Measurements from ENCODE around the gene SSBP4. TPM values are rescaled to one million over a fixed set of nuclear protein-coding genes. Genes with fewer than 3 reads are reported as not detected.

SSBP4 gene
- total RNA-seq, 2 experiments from 2014 or later: 198 to 204 TPM

- no peaks in the 10 kb centered on the region for H3K9me3 Mint-ChIP-seq (ENCODE audit: insufficient read depth)
- H3K27me3 Mint-ChIP-seq (ENCODE audit: low read depth): no peaks in the 10 kb centered on the region
- H3K4me3 Mint-ChIP-seq: peak overlapping the region; percentile 67
- peaks cover 23% of the 10 kb centered on the region for H3K36me3 Mint-ChIP-seq (ENCODE audit: low read depth)
- POLR2A ChIA-PET: no interaction called here
- H3K27ac Mint-ChIP-seq: peak overlapping the region; percentile 88
- DNase-seq (peak; percentile 65), ATAC-seq (peak; percentile 16)
- CTCF ChIA-PET: interaction anchor here (1.5 to 2.2 kb wide), 2 partner anchors 10 to 40 kb away, joined by 3 to 10 read pairs; partner anchors contain the start of gene SSBP4
- peaks cover 68% of the 10 kb centered on the region for H3K4me1 Mint-ChIP-seq (ENCODE audit: low read depth)
These were observed 10.7 kb downstream of the SSBP4 start for GRCh38 chr19:18429717-18430416.

GRCh38 chr19:18430417-18431144 lies 11.4 kb downstream of the SSBP4 start:
- H3K4me1 Mint-ChIP-seq (ENCODE audit: low read depth): peaks cover 63% of the 10 kb centered on the region

GRCh38 chr19:18431351-18432197 lies 12.4 kb downstream of the SSBP4 start:
- POLR2A ChIA-PET: interaction anchor here (0.9 kb wide), 1 partner anchor 13 kb away, joined by 3 read pairs; the partner anchor contains the start of gene SSBP4
- no peaks in the 10 kb centered on the region for H3K27me3 Mint-ChIP-seq (ENCODE audit: low read depth)
- H3K4me3 Mint-ChIP-seq: no peak overlapping the region
- peaks cover 27% of the 10 kb centered on the region for H3K36me3 Mint-ChIP-seq (ENCODE audit: low read depth)
- no peak for ATAC-seq
- peaks cover 65% of the 10 kb centered on the region for H3K4me1 Mint-ChIP-seq (ENCODE audit: low read depth)
- DNase-seq: no peak
- H3K27ac Mint-ChIP-seq: no peak overlapping the region
- H3K9me3 Mint-ChIP-seq (ENCODE audit: insufficient read depth): no peaks in the 10 kb centered on the region
- CTCF ChIA-PET: interaction anchor here (1.4 kb wide), 1 partner anchor 157 kb away, joined by 4 read pairs; no protein-coding TSS in a partner anchor

More at GRCh38 chr19:18430417-18431144, 11.4 kb downstream of the SSBP4 start:
- H3K9me3 Mint-ChIP-seq (ENCODE audit: insufficient read depth): no peaks in the 10 kb centered on the region
- peak overlapping the region; percentile 62 for H3K4me3 Mint-ChIP-seq
- H3K27me3 Mint-ChIP-seq (ENCODE audit: low read depth): no peaks in the 10 kb centered on the region
- ChIA-PET CTCF (no interaction called here), POLR2A (no interaction called here)
- H3K36me3 Mint-ChIP-seq (ENCODE audit: low read depth): peaks cover 23% of the 10 kb centered on the region
- ATAC-seq (no peak), DNase-seq (no peak)
- H3K27ac Mint-ChIP-seq: peak overlapping the region; percentile 88

- POLR2A ChIA-PET: no interaction called here
- no peak for DNase-seq
- Mint-ChIP-seq H3K27me3 (ENCODE audit: low read depth) (no peaks in the 10 kb centered on the region), H3K27ac (no peak overlapping the region), H3K36me3 (ENCODE audit: low read depth) (peaks cover 27% of the 10 kb centered on the region), H3K9me3 (ENCODE audit: insufficient read depth) (no peaks in the 10 kb centered on the region), H3K4me1 (ENCODE audit: low read depth) (peaks cover 63% of the 10 kb centered on the region), H3K4me3 (no peak overlapping the region)
- CTCF ChIA-PET: interaction anchor here (1.3 to 1.4 kb wide), 2 partner anchors 44 to 156 kb away, joined by 3 to 4 read pairs; no protein-coding TSS in a partner anchor
- no peak for ATAC-seq
These were observed 13.2 kb downstream of the SSBP4 start for GRCh38 chr19:18432275-18433014.

GRCh38 chr19:18433015-18433691 lies 14.0 kb downstream of the SSBP4 start:
- ChIA-PET POLR2A (no interaction called here), CTCF (interaction anchor here (1.0 to 1.4 kb wide), 3 partner anchors 45 to 155 kb away, joined by 3 to 4 read pairs (median 3); no protein-coding TSS in a partner anchor)
- Mint-ChIP-seq H3K27ac (no peak overlapping the region), H3K9me3 (ENCODE audit: insufficient read depth) (no peaks in the 10 kb centered on the region), H3K4me3 (no peak overlapping the region), H3K4me1 (ENCODE audit: low read depth) (peaks cover 58% of the 10 kb centered on the region), H3K27me3 (ENCODE audit: low read depth) (no peaks in the 10 kb centered on the region), H3K36me3 (ENCODE audit: low read depth) (peaks cover 27% of the 10 kb centered on the region)
- DNase-seq: no peak
- no peak for ATAC-seq

- no peaks in the 10 kb centered on the region for H3K9me3 Mint-ChIP-seq (ENCODE audit: insufficient read depth)
- POLR2A ChIA-PET: no interaction called here
- DNase-seq (no peak), ATAC-seq (no peak)
- H3K27ac Mint-ChIP-seq: peak overlapping the region; percentile 20
- peak overlapping the region; percentile 50 for H3K4me3 Mint-ChIP-seq
- H3K27me3 Mint-ChIP-seq (ENCODE audit: low read depth): no peaks in the 10 kb centered on the region
- peaks cover 53% of the 10 kb centered on the region for H3K4me1 Mint-ChIP-seq (ENCODE audit: low read depth)
- CTCF ChIA-PET: interaction anchor here (1.0 to 1.3 kb wide), 2 partner anchors 46 to 87 kb away, joined by 3 read pairs; no protein-coding TSS in a partner anchor
- H3K36me3 Mint-ChIP-seq (ENCODE audit: low read depth): peaks cover 26% of the 10 kb centered on the region
These were observed 14.7 kb downstream of the SSBP4 start for GRCh38 chr19:18433735-18434398.

- Mint-ChIP-seq H3K4me3 (peak overlapping the region; percentile 50), H3K27me3 (ENCODE audit: low read depth) (no peaks in the 10 kb centered on the region), H3K27ac (peak overlapping the region; percentile 20), H3K36me3 (ENCODE audit: low read depth) (peaks cover 26% of the 10 kb centered on the region), H3K4me1 (ENCODE audit: low read depth) (peaks cover 53% of the 10 kb centered on the region), H3K9me3 (ENCODE audit: insufficient read depth) (no peaks in the 10 kb centered on the region)
- POLR2A ChIA-PET: no interaction called here
- DNase-seq (no peak), ATAC-seq (no peak)
- CTCF ChIA-PET: interaction anchor here (0.7 to 1.0 kb wide), 2 partner anchors 16 to 86 kb away, joined by 3 read pairs; no protein-coding TSS in a partner anchor
These were observed 15.4 kb downstream of the SSBP4 start for GRCh38 chr19:18434411-18435175.

- no peak for ATAC-seq
- no peak for DNase-seq
- H3K4me3 Mint-ChIP-seq: no peak overlapping the region
- peaks cover 25% of the 10 kb centered on the region for H3K36me3 Mint-ChIP-seq (ENCODE audit: low read depth)
- peaks cover 47% of the 10 kb centered on the region for H3K4me1 Mint-ChIP-seq (ENCODE audit: low read depth)
- no peaks in the 10 kb centered on the region for H3K27me3 Mint-ChIP-seq (ENCODE audit: low read depth)
- H3K9me3 Mint-ChIP-seq (ENCODE audit: insufficient read depth): no peaks in the 10 kb centered on the region
- no peak overlapping the region for H3K27ac Mint-ChIP-seq
- ChIA-PET POLR2A (no interaction called here), CTCF (interaction anchor here (0.7 kb wide), 1 partner anchor 16 kb away, joined by 3 read pairs; no protein-coding TSS in a partner anchor)
These were observed 16.1 kb downstream of the SSBP4 start for GRCh38 chr19:18435178-18435841.

- CTCF ChIA-PET: no interaction called here
- no peak for ATAC-seq
- peak overlapping the region; percentile 63 for H3K4me3 Mint-ChIP-seq
- H3K27ac Mint-ChIP-seq: peak overlapping the region; percentile 25
- no peaks in the 10 kb centered on the region for H3K9me3 Mint-ChIP-seq (ENCODE audit: insufficient read depth)
- peaks cover 44% of the 10 kb centered on the region for H3K4me1 Mint-ChIP-seq (ENCODE audit: low read depth)
- no peak for DNase-seq
- peaks cover 25% of the 10 kb centered on the region for H3K36me3 Mint-ChIP-seq (ENCODE audit: low read depth)
- POLR2A ChIA-PET: interaction anchor here (0.7 to 1.4 kb wide), 2 partner anchors 16 to 154 kb away, joined by 3 read pairs; no protein-coding TSS in a partner anchor
- no peaks in the 10 kb centered on the region for H3K27me3 Mint-ChIP-seq (ENCODE audit: low read depth)
These were observed 16.9 kb downstream of the SSBP4 start for GRCh38 chr19:18435842-18436670.

All from activated CD8-positive, alpha-beta T cell treated with anti-CD3 and anti-CD28 coated beads, Interleukin-2, amount 10 ng/mL, durations not matched to agents 7 days and 5 days (primary cell).